Left kidney (tissue), 8 donors: ENCODE results near the gene ATP1B3. TPM values are rescaled to one million over a fixed set of nuclear protein-coding genes. Genes with fewer than 3 reads are reported as not detected.
A peak's percentile ranks its signal among the peaks of the same experiment; 100 is the strongest.
"Not testable (repeated sequence)": the region's sequence is repeated elsewhere in the genome, so short reads cannot be mapped to it uniquely, and the experiment has no call there.

Experiments used
- DNase-seq: peaks from one replicate; pipeline ENCODE4 v3.0.0-alpha.2; 2013
- long read RNA-seq, 8 donors: transcript quantifications; one replicate each; lab custom pipeline, GENCODE V29; 2026
- polyA plus RNA-seq: library from polyadenylated mRNA; unstranded; fragments of 120-200 nt; gene quantifications from one replicate; pipeline ENCODE4 v1.2.1, GENCODE V29; 2013; ENCODE audit not compliant: insufficient read length

The ATP1B3 gene
- 213 TPM for polyA plus RNA-seq
- long read RNA-seq, donor 1, transcript ATP1B3-201 (7 exons, 1,811 nt) = major isoform, 31 of 36 reads
- long read RNA-seq, donor 1, partial matches to known transcripts = 5 of 36 reads
- long read RNA-seq, donor 1, other reads (novel, unspliced or antisense) = 0 of 36 reads
- long read RNA-seq, donor 2, transcript ATP1B3-201 (7 exons, 1,811 nt) = major isoform, 54 of 74 reads
- long read RNA-seq, donor 2, partial matches to known transcripts = 19 of 74 reads
- long read RNA-seq, donor 2, other reads (novel, unspliced or antisense) = 0 of 74 reads
- long read RNA-seq, donor 3, transcript ATP1B3-201 (7 exons, 1,811 nt) = major isoform, 32 of 48 reads
- long read RNA-seq, donor 3, partial matches to known transcripts = 15 of 48 reads
- long read RNA-seq, donor 3, other reads (novel, unspliced or antisense) = 0 of 48 reads
- long read RNA-seq, donor 4, partial matches to known transcripts = 0 of 1 reads
- long read RNA-seq, donor 4, other reads (novel, unspliced or antisense) = 0 of 1 reads
- long read RNA-seq, donor 5, transcript ATP1B3-201 (7 exons, 1,811 nt) = major isoform, 59 of 90 reads
- long read RNA-seq, donor 5, partial matches to known transcripts = 30 of 90 reads
- long read RNA-seq, donor 5, other reads (novel, unspliced or antisense) = 0 of 90 reads
- long read RNA-seq, donor 6, transcript ATP1B3-201 (7 exons, 1,811 nt) = major isoform, 45 of 53 reads
- long read RNA-seq, donor 6, partial matches to known transcripts = 8 of 53 reads
- long read RNA-seq, donor 6, other reads (novel, unspliced or antisense) = 0 of 53 reads
- long read RNA-seq, donor 7, transcript ATP1B3-201 (7 exons, 1,811 nt) = major isoform, 45 of 55 reads
- long read RNA-seq, donor 7, partial matches to known transcripts = 10 of 55 reads
- long read RNA-seq, donor 7, other reads (novel, unspliced or antisense) = 0 of 55 reads
- long read RNA-seq, donor 8, transcript ATP1B3-201 (7 exons, 1,811 nt) = major isoform, 20 of 21 reads
- long read RNA-seq, donor 8, partial matches to known transcripts = 0 of 21 reads
- long read RNA-seq, donor 8, other reads (novel, unspliced or antisense) = 0 of 21 reads

DNA sequence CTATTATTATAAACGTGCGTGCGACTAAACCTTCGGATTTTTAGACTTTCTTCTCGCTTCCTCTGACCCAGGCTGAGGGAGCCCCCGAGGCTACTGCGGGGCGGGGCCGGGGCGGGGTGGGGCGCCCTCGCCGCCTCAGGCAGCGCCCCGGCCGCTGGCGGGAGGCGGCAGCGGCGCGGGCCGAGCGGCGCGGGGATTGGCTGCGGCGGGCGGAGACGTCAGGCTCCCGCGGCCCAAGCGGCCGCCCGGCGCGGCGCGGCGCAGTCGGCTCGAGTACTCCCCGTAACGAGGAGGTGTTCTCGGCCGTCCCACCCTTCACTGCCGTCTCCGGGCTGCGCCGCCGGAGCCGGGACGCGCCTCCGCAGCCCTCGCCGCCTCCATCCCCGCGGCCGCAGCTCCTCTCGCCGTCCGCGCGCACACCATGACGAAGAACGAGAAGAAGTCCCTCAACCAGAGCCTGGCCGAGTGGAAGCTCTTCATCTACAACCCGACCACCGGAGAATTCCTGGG is at the start of gene ATP1B3:
Gene ATP1B3 (plus strand): TSS at position 263 of the 510 bp plus-strand sequence. CDS start 159 bp downstream, at position 422.
- peak; percentile 71 for DNase-seq

DNA sequence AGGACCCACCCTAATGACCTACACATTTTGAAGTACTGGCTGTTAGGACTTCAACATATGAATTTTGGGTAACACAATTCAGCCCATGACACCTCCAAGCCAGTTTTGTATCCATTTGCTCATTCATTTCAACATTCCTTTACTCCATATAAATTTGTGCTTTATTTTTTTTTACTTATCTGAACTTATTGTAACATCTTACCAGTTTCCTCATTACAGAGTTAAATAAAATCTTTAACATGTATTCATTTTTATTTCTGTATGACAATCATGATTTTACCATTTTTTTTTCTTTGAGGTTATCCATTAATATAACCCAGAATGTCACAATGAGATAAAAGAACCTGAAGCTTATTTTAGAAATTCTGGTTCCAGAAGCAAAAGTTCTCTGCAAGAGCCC is 48.0 kb upstream of the ATP1B3 start:
- no peak for DNase-seq

DNA sequence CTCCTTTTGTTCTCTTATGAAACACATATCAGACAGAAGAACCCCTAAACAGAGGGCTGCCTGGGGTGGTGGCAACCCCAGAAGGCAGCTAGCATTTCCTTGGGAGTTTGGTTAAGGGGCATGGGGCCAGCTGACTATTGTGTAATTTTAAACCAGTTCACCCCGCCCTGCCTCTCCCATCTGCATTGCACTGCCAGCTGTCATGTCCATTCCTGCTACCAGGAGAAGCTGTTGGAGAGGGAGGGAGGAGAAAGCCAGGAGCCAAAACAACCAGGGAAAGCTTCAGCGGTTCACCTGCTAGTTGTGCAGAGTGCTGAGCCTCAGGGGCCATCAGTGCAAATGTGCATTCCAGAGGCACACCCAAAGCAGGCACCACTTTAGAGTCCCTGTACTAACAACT is 47.6 kb upstream of the ATP1B3 start:
- peak; percentile 17 for DNase-seq

GRCh38 chr3:141830508-141830907 is 45.9 kb upstream of the ATP1B3 start:
- no peak for DNase-seq

DNA sequence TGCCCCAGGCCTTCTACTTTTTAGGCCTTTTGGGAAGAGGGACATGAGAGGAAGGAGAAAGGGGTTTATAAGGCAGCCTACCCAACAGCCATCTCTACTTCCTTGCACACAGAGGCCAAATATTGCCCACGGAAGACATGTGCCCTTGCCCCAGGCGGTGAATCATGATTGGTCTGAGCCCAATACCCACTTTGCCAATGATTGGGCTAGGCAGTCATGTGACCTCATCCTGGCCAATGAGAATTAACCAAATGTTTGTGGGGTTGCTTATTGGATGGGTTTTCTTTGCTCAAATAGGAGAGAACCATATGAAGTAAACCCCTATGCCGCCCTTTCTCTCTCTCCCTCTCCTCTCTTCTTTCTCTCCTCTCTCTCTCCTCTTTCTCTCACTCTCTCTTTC is 42.2 kb upstream of the ATP1B3 start:
- no peak for DNase-seq

DNA sequence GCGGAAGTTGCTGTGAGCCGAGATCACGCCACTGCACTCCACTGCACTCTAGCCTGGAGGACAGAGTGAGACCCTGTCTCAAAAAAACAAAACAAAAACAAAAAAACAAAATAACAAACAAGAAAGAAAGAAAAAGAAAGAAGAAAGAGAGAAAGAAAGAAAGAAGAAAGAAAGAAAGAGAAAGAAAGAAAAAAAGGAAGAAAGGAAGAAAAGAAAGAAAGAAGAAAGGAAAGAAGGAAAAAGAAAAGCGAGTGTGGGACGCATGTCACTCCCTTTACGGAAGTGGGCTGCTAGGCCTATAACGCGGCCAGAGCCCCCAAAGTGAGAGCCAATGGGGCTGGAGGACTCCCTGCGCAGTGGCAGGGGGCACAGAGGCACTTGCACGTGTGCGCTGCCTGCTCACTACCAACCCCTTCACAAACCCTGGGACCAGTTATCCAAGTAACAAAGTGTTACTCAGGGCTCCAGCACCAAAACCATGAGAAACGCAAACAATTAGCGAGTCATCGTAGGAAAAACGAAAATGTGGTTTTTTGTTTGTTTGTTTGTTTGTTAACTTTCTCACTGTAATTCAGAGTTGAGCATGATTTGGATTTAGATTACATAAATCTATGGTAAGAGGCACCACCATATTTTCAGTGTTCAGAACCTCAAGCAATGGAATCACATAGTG is 40.8 kb upstream of the ATP1B3 start:
- DNase-seq = no peak

- no peak for DNase-seq
These were observed 37.1 kb upstream of the ATP1B3 start for GRCh38 chr3:141839389-141839788.

DNA sequence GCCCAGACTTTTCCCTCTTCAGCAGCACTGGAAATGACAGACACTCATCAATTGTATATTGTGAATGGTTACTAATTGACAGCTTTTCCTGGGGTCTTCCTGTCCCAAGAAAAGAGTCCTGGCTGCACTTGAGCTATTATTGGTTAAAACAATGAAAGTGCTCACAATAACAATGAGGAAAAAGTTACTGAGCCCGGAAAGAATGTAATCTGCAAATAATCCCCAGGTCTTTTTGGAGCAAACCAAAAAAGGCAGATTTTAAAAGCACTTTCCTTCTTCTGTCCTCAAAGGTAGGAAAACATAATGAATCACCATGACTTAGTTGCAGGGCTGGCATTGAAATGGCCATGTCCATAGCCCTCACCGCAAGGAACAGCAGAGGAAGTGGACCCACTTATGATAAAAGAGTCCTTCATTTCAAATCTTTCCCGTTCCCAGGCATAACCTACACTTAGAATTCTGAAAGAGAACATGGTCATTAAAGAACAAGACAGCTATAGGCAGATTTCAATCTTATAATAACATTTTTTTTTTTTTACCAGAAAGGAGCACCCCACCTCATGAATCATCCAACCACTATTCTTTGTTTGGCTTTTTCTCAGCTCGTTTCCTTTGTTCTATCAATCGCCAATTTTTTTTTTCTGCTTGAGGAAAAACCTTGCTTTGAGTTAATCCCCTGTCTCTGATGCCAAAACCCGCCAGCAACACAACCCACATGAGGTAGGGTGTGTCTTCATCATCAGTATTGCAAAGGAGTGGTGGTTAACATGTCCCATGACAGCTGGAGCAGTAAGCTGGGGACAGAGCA is 35.5 kb upstream of the ATP1B3 start:
- no peak for DNase-seq

DNA sequence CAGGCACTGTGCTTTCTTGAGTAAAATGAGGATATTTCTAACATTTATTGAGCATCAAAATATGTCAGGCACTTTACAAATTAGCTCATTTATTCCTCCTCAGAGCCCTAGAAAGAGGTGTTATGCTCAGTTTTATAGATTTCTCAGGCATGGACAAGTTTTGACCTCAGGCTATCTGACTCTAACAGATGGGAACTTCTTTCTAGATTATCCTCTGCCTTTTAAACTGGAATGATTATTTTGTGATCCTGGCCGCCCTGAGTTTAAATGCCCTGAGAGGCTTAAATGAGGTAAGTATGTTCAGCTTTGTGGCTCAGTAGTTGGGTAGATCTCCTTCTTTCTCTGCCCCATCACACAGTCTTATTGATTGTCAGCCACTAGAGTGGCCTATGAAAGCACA is 32.3 kb upstream of the ATP1B3 start:
- no peak for DNase-seq

GRCh38 chr3:141844812-141845211 is 31.6 kb upstream of the ATP1B3 start:
- no peak for DNase-seq

GRCh38 chr3:141845407-141846049 is 30.9 kb upstream of the ATP1B3 start:
- no peak for DNase-seq

DNA sequence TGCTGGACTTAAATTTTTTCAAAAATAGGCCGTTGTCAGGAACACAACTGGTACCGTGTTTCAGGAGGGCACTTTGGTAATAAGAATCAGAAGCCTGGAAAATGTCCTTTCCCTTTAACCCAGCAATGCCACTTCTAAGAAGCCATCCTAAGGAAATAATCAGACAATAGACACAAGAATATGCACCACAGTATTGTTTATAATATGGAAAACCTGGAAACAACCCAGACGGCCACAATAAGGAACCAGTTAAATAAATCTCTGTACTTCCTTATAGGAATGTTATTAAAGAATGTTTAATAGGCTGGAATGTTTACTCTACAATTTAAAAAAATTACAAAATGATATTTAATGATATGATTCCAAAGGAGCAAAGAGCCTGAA is 30.4 kb upstream of the ATP1B3 start:
- DNase-seq = no peak

DNA sequence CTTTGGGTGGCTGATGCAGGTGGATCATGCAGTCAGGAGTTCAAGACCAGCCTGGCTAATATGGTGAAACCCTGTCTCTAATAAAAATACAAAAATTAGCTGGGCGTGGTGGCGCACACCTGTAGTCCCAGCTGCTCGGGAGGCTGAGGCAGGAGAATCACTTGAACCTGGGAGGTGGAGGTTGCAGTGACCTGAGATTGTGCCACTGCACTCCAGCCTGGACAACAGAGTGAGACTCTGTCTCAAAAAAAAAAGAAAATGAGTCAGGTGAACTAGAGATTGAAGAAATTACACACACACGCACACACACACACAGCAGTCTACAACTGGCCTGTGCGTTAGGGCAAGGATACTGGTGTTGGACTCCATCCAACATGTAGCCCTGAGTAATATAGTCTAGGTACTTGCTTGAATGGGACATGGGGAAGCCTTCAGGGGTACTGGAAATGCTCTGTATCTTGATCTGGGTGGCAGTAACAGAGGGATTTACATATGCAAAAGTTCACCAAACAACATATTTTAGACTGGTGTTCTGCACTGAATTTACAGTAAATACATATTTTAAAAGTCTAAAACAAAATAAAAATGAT is 28.2 kb upstream of the ATP1B3 start:
- DNase-seq = not testable (repeated sequence)

DNA sequence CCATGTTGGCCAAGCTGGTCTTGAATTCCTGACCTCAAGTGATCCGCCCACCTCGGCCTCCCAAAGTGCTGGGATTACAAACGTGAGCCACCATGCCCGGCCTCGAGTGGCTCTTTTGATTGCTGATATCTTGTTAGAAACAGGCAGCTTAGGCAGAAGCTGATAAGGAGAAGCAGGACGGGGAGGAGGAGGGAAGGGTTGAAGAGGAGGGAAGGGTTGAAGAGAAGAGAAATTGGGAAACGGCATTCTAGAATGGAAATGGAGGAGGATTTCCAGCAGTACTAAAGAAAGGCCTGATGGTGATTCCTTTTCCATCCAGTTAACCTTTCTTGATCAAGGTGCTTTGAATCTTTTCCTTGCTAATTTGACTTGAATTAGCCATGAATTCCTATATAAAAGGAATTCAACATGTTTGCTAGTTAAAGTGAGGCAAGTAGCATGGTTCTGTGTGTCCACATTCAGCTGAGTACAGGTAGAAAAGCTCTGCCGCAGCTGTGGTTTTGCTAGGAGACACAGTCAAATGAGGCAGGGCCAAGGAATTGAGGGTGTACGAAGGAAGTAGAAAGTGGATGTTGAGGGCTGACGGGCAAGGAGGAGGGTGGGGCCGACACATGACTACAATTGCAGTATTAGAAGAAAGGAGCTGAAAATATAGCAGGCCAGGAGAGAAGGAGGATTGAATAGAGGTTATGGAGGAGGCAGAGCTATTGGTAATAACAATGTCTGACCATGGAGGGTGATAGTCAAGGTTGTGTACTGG is 27.2 kb upstream of the ATP1B3 start:
- DNase-seq = no peak

- no peak for DNase-seq
These were observed 25.0 kb upstream of the ATP1B3 start for GRCh38 chr3:141851411-141851810.

DNA sequence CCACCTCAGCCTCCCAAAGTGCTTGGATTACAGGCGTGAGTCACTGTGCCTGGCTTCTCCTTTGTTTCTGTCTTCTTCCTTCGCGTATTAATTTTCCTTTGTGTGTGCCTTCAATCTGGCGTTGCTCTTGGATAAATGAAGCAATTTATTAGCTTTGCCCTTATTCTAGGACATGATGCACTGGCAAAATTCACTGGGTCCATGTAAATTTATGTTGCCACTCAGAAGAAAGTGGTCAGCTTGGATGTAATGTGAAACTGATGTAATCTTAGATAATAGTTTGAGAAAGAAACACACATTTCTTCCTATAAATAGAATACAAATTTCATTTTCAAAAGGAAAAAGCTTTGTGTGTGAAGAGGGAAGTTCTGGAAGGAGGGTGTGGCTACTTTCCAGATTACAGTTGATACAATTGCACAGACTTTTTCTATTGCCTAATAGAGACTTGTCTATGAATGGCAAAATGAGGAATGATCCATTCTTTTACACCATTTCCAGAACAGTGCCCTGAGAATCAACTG is 23.3 kb upstream of the ATP1B3 start:
- DNase-seq = no peak

DNA sequence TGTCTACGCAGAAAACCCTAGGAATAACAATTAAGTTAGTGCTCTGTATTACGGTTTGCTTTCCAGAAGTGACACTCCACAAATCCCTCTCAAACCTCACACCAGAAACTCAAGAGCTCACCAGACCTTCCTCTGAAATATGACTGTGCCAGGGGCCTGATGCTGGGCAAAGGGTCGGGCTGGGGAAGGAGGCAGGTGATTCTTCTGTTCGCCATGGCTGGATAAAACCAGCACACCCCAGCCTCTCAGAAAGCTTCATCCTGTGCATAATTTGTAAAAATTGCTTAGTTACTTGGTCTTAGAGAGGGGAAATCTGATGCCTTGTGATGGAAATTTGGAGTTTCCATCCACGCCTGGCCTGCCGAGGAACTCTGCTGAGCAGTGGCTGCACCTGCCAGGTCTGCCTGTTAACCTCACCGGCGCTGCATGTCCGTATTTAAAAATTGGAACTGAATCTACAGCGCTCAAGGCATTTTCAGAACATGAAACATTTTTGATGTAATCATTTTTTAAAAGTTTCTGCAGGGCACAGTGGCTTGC is 22.7 kb upstream of the ATP1B3 start:
- no peak for DNase-seq

DNA sequence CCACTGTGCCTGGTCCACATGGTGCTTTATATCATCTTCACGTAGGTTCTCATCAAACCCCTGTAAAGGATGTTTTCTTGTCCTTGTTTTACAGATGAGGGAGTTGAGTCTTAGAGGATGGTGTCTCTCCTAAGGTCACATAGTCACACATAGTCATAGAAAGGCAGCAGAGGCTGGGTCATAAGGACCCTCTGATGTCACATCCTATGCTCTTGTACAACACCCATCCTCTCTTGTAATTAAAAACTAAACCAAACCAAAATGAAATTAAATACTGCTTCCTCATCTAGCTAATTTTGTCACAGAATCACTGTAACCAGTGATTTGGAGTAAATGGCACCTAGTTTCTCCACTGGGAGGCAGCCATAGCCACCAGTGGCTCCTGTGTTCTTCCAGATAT is 21.8 kb upstream of the ATP1B3 start:
- DNase-seq = no peak

GRCh38 chr3:141858312-141858711 is 18.1 kb upstream of the ATP1B3 start:
- DNase-seq = no peak
